Activated CD4-positive, alpha-beta T cell treated with anti-CD3 and anti-CD28 coated beads, Interleukin-2, amount 50 U/mL, for 1 hour (primary cell): Measurements from ENCODE around the gene TTC21A.
A peak's percentile ranks its signal among the peaks of the same experiment; 100 is the strongest.
"Not testable (repeated sequence)": the region's sequence is repeated elsewhere in the genome, so short reads cannot be mapped to it uniquely, and the experiment has no call there.

Experiments used
- DNase-seq: peaks from one replicate; pipeline ENCODE4 v3.0.0-alpha.2; 2020

Gene TTC21A

DNA sequence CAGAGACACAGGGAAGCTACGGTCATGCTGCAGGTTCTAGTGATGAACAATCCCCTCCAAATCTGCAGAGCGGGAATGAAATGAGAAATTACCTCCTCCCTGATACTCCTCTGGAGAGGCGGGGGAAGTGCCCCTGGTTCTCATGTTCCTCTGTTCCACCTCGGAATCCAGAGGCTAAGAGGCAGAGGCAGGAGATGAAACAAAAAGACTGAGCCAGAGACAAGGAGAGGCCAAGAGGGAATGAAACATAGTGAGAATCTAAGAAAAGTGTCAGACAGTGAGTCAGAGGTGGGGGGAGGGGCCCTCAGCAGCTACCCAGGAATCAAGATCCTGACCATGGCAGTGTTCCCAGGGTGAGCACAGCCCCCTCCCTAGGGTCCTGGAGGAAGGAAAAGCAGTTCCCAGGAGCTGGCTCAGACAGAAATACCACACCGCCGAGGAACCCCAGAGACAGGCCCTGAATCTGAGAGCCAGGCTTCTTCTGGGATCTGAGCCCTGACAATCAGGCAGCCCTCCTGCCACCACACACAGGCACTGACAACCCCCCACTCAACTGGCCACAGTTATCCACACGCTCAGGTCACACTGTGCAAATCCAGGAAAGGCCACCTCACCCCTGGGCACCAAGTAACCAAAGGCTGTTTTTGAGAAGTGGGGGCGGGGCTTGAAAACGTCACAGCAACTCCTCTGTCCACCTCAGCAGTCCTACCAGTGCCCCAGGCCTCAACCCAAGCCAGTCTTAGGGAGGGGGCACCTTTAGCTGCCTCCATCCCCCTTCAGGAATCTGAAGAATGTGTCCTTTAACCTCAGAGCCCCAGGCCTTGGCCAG lies 43.5 kb downstream of the TTC21A start:
- DNase-seq, result peak; percentile 56

- DNase-seq, result no peak
These were observed 46.4 kb downstream of the TTC21A start for GRCh38 chr3:39153977-39154279.

DNA sequence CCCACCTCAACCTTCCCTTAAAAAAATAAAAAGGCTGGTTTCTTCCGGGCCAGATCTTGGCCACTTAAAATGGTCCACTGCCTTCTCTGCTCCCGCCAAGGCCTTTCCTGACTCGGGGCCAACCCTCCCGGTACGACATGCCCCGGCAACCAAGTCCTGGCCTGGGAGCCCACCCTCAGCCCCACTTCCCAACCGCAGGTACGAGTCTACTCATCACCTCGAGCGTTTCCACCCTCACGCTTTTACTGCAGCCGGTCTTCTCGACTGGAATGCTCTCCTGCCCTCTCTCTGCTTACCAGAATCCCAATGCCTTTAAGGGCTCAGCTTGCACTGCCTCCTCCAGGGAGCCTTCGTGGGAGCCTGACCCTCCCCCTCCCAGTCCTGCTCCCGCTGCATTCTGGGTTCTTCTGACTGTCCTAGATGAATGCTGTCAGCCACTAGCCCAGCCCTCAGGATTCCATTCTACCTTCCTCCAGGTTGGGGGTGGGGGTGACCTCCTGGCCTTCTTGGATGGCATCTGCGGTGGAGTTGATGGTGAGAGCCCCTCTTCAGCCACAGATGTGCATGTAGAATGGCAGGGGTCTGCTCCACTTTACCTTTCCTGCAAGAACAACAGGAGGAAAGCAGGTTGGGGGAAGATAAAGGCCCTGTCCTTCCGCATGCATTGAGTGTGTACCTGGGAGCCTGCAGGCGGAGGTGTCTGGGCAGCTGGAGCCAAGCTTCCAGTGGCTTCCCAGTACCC lies 47.0 kb downstream of the TTC21A start:
- no peak for DNase-seq

DNA sequence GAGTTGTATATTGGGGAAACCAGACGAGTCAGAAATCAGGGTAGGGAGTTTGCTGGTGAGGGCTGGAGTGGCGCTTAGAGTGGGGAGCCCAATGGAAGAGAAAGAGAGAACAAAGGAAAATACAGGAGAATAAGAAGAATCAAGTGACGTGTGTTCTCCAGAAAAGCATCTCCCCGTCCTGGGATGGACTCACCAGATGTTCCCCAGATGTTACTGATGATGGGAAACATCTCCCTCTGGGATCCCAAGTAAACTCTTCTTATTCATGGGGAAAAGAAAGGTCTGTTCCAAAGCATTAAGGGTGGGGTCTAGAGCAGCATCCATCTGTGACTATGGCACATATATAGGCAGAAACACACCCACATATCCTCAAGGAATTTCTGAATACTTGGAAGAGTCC lies 48.9 kb downstream of the TTC21A start:
- DNase-seq, result no peak

DNA sequence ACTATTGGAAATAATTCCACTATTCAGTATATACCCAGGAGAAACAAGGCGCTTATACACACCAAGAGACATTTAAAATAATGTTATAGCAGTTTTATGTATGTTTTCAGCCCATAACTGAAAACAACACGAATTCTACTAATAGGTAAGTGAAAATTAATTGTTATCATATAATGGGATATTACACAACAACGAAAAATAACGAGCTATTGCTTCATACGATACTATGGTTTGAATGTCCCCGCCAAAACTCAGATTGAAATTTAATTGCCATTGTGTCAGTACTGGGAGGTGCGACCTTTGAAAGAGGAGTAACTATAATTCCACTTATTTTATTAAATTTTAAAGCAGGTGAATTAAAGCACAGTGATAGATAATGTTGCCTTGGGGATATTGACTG lies 49.9 kb downstream of the TTC21A start:
- DNase-seq, result no peak

- DNase-seq, result no peak
These were observed 50.8 kb downstream of the TTC21A start for GRCh38 chr3:39158148-39158715.

GRCh38 chr3:39164414-39164813 lies 56.9 kb downstream of the TTC21A start:
- no peak for DNase-seq

GRCh38 chr3:39165518-39165917 lies 58.0 kb downstream of the TTC21A start:
- DNase-seq, result no peak

GRCh38 chr3:39166134-39166710 lies 58.7 kb downstream of the TTC21A start:
- no peak for DNase-seq

DNA sequence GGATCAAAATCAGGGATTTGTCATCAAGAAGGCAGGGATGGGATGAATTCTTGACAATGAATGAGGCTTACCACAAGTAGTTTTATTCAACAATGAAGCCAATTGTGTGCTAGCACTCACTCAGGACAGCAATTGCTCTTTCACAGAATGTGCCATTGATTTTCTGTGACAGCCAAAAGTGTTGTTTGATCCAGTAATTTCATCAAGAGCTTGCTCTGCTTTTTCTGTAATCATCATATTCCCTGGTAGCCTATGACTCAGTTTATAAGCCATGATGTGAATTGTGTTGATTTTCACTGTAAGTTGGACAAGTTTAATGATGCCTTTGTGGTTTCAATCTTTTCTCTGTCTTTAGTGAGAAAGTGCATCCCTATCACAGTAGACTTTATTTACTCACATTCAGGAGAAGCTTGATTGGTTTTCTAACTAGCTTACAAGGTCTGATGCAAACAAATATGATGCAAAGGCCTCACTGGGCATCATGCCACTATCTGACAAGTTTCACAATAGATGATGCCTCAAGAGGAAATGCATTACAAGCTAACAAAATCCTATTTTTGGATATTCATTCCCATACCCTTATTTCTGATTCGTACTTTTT lies 59.6 kb downstream of the TTC21A start:
- DNase-seq, result no peak

GRCh38 chr3:39168156-39168780 lies 60.8 kb downstream of the TTC21A start:
- no peak for DNase-seq

GRCh38 chr3:39169712-39170111 lies 62.2 kb downstream of the TTC21A start:
- no peak for DNase-seq

DNA sequence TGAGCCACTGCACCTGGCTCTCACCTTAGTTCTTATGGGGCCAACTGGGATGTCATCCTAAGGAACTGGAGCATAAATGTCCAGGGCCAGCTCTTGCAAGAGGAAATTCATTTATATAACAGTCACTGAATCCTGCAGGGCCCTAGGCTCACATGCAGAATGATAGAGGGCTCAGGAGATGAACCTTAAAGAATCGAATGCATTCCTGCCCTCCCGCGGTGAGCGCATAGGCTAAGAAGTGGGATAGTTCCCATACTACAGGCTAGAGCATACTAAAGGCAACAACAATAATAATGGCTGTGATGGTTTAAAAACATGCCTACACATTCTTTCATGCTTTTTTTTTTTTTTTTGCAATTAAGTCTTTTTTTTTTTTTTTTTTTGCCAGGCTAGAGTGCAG lies 63.0 kb downstream of the TTC21A start:
- no peak for DNase-seq

GRCh38 chr3:39170877-39171276 lies 63.4 kb downstream of the TTC21A start:
- DNase-seq, result not testable (repeated sequence)

DNA sequence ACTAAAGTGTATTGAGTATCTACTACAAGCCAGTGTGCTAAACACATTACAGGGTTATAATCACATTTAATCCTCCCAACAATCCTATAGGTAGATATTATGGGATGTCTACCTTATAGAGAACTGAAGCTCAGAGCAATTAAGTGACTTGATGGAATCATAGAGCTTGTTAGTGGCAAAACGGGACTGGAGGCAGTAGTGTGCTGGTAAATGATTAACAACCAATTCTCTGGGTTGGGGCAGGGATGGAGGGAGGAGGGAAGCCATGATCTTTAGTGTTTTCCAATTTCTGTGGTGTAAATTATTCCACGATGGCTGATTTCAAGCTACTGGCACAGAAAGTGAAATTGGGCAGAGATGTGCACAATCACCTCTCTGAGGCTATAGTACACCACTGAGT lies 64.4 kb downstream of the TTC21A start:
- no peak for DNase-seq

- DNase-seq, result no peak
These were observed 66.0 kb downstream of the TTC21A start for GRCh38 chr3:39173318-39174125.

- DNase-seq, result no peak
These were observed 68.7 kb downstream of the TTC21A start for GRCh38 chr3:39176025-39176714.

GRCh38 chr3:39177708-39178332 lies 70.3 kb downstream of the TTC21A start:
- peak; percentile 48 for DNase-seq

- DNase-seq, result no peak
These were observed 71.1 kb downstream of the TTC21A start for GRCh38 chr3:39178553-39178952.

DNA sequence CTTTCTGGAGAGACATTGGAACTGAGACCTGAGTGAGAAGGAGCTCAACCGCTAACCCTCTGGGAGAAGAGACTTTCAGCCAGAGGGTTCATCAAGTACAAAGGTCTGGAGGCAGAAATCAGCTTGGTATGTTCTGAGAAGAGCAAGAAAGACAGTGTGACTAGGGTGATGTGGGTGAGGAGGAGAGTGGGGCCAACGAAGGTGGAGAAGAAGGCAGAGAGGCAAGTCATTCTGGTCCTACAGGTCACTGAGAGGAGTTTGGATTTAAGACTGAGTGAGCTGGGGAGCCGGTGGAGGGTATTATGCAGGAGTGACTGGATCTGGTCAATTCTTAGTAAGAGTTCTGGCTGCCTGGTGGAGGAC lies 72.7 kb downstream of the TTC21A start:
- no peak for DNase-seq
